Activated T-helper 9 cell treated with anti-CD3 and anti-CD28 coated beads, Interleukin-2, amount 50 U/mL, for 16 hours (primary cell): ENCODE results near the gene LMO7.
"Not testable (repeated sequence)": the region's sequence is repeated elsewhere in the genome, so short reads cannot be mapped to it uniquely, and the experiment has no call there.

ENCODE experiments used
- DNase-seq: peaks from one replicate; pipeline ENCODE4 v3.0.0-alpha.2; 2020; ENCODE audit warnings: low read depth

LMO7 gene

DNA sequence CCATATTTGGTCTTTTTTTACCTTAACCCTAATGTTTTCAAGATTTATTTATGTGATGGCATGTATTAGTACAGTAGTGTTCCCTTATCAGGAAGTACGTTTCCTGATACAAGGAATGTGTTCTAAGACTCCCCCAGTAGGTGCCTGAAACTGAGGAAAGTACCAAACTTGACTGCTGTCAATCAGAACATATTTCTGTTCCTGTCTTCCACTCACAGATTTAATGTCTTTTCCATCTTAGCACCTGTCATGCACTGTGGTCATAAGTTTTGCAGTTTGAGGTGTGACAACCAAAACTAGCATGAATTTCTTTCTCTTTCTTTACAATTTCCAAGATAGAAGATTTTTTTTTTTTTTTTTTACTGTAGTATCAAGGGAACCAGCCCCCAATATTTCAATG lies 62.9 kb downstream of the LMO7 start:
- DNase-seq, result no peak

DNA sequence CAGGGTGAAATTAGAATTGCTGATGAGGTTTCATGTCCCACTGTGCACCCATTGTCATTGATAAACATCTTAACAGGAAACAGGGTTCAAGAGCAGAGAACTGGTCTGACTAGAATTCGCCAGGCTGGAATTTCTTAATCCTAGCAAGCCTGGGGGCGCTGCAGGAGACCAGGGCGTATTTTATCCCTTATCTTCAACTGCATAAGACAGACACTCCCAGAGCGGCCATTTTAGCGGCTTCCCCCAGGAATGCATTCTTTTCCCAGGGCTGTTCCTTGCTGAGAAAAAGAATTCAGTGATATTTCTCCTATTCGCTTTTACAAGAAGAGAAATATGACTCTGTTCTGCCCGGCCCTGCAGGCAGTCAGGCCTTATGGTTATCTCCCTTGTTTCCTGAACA lies 63.6 kb downstream of the LMO7 start:
- DNase-seq, result not testable (repeated sequence)

GRCh38 chr13:75700552-75700951 lies 64.4 kb downstream of the LMO7 start:
- no peak for DNase-seq

- no peak for DNase-seq
These were observed 66.3 kb downstream of the LMO7 start for GRCh38 chr13:75702476-75702875.

DNA sequence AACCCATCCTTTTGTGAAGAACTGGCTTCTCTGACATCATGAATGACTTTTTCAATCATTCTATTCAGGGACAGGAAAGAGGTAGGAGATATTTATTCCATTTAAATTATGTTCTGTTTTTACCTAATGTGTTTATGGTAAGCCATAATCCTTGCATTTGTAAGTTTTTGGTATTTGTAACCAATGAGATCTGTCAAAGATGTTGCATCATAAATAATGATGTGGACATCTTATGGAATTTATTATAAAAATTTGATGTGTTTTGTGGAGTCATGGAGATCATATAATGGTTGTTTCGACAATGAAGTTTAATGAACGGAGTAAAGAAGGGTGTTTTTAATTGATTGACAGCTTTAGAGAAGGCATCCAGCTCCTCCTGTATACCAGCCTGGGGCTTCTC lies 67.6 kb downstream of the LMO7 start:
- no peak for DNase-seq

DNA sequence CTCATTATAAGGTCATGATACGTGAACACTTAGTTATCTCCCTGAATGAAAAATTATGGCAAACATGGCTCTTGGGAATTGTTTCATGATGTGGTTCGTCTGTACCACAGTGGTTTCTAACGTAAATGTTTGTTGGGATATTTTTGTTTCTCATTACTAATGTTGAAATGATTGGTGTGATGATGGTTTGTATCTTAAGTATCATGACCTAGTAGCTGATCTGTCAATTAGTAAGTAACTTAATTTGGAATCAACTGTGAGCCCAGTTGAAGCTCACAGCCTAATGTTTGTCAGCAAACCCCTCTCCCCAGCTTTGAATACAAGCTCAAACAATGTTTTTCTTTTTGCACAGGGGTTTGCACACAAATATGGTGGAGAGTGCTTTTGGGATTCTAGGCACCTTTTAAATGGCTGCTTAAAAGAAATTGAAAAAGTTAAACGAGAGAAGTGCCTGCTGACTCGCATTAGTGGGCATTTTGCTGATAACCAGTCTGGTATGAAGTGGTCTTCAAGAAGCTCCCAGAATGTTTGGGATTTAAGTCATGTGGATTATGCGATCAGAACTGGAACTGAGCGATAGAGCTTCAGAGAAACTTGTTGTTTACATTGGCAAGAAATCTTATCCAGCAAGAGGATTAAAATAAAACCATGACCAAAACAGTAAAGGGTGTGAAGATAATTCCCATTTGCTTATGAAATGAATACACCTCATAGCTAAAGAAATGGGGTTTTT lies 68.2 kb downstream of the LMO7 start:
- no peak for DNase-seq

DNA sequence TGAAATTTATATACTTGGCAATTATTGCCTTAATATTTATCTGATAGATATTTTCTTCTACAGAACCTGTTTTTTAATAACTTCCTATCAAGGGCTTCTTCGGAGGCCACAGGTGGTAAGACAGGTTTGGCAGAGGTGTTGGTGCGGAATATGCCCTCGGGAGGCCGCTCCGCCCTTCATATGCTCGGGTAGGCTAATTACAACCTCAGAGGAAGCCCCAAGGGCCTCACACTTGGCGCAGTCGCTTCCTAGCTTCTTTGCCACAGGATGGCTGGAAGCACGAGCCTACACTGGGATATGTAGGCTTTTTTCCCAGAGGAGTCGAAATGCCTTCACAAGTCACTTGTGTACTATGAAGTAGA lies 68.8 kb downstream of the LMO7 start:
- no peak for DNase-seq

DNA sequence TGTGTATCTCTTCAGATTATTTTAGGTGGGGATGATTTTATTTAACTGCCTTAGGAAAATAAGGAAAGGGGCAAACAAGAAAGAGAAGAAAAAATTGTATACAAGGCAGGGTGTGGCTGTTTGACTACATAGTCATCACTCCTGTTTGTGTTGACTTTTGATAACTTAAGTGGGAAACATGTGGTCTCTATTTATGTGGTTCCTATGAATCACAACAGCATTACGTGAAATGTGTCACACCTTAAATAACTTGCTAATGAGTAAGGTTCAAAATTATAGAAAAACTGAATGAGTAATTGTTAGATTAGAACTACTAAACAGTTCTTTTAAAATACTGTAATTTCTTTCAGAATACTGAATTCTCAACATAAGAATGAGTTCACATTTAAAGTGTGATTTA lies 69.3 kb downstream of the LMO7 start:
- DNase-seq, result no peak

- no peak for DNase-seq
These were observed 69.8 kb downstream of the LMO7 start for GRCh38 chr13:75705908-75706307.

GRCh38 chr13:75713852-75714251 lies 77.7 kb downstream of the LMO7 start:
- no peak for DNase-seq

DNA sequence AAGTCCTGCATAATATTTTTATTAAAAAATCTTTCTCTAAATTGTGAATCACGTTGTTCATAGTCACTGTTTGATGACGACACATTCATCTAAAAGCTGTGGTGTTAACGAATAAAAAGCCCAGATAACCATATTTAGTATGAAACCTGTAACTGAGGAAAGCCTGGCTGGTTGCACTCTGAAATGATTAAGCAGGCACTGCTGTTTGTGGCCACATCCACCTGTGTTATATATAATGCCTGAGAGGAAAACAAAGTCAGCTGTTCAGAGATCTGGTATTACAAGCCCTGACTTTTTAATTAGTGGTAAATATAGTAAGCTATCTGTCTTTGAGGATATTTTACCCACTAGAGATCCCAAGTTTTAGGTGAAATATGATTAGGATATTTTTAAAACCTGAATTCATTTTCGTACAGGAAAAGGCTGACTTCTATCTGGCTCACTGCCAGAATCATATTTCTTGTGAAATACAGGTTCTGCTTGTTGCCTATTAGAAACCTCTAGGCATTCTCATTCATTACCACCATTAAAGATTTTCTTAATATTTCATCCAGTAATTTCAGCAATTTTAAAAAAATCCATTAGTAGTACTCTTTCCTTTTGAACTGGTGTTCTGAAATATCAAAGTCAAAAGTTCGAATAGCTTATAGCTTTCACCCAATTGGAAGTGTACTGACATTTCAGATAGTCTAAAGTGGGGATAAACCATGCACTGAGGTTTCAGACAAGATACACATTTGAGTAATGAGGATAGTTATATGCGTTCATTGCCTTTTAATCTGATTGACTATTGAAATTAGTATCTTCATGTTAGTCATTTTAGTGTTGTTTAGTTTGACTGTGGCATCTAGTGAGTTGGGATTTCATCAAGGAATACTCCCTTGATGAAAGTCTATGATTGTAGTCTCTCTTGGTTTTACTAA lies 79.7 kb downstream of the LMO7 start:
- DNase-seq, result no peak

DNA sequence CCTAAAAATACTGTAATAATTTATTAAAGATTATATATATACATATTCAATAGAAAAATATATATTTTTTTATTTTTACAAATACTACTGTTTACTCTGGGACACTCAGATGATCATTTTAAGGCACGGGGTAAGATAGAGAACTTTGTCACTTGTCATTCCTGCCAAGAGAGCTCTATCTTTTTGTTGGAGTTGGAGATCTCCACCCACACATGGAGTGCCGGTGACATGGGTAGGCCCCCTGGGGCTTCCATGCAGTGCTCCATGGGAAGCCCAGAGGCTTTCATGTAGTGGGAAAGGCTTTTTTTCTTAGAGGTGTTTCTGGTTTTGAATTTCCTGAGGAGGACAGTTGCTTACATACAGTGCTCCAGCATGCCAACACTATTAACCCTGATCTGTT lies 81.4 kb downstream of the LMO7 start:
- no peak for DNase-seq

GRCh38 chr13:75721307-75721706 lies 85.2 kb downstream of the LMO7 start:
- DNase-seq, result no peak

DNA sequence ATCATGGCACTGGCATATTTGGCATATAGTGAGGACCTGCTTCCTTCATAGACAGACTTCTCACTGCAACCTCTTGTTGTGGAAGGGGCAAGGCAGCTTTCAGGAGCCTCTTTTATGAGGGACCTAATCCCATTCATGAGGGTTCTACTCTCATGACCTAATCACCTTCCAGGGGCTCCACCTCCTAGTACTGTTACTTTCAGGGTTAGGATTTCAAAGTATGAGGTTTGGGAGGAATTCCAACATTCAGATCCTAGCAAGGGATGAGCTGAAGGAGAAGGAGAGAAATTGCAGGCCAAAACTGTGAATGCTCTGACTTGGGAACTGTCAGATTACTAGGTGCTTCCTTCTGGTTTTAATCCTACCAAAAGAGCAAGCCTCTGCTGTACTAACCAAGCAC lies 87.8 kb downstream of the LMO7 start:
- no peak for DNase-seq

DNA sequence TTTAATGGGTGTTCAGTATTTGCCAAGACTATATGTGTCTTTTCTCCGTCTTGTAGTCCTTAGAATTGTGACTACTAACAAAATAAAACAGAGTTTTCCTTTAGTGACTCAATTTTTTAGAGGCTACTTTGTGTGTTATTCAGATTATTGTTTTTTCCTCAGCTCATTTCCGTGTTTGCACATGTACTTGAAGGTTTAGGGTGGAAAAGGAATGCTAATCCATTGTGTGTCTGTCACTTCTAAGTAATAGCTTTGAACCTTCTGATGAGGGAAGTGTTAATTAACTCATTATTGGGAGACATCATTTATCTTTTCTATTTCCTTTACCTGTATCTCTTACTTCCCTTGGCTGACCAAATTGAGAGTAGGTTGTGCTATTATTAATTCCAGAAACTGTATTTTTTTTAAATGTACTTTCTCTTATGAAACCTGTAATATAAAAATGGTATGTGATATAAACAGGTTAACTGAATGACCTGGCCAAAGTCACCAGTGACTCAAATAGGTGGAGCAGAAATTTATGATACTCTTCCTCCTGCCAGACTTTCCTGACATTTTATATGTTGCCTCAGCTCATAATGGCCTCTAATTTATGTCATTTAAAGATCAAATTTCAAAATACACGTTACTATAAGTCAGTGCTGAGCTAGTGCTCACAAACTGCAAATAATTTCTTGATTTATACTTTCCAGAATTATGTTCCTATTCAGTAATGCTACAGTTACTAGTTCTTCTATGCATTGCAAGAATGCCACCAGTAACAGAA lies 88.8 kb downstream of the LMO7 start:
- no peak for DNase-seq

DNA sequence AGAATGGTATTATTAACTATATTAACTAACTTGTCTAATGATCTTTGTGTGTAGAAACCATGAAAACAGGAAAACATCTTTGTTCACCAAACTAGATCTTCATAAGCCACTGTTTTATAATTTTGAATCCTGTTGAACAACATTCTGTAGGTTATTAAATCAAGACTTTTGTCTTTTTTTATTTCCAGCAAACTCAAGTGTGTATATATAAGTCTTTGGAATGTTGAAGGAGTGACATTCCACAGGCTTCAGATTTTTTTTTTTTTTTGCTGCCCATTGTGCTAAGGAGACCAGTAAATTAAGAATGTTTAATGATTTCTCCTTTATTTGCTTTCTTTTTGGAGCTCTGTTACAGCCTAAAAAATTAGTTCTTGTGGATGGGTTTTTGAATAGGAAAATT lies 89.6 kb downstream of the LMO7 start:
- DNase-seq, result no peak

- no peak for DNase-seq
These were observed 90.2 kb downstream of the LMO7 start for GRCh38 chr13:75726306-75726705.

DNA sequence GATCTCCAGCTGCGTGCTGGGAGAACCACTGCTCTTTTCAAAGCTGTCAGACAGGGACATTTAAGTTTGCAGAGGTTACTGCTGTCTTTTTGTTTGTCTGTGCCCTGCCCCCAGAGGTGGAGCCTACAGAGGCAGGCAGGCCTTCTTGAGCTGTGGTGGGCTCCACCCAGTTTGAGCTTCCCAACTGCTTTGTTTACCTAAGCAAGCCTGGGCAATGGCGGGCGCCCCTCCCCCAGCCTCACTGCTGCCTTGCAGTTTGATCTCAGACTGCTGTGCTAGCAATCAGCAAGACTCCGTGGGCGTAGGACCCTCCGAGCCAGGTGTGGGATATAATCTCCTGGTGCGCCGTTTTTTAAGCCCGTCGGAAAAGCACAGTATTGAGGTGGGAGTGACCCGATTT lies 97.0 kb downstream of the LMO7 start:
- not testable (repeated sequence) for DNase-seq

GRCh38 chr13:75736173-75736572 lies 100.0 kb downstream of the LMO7 start:
- no peak for DNase-seq

DNA sequence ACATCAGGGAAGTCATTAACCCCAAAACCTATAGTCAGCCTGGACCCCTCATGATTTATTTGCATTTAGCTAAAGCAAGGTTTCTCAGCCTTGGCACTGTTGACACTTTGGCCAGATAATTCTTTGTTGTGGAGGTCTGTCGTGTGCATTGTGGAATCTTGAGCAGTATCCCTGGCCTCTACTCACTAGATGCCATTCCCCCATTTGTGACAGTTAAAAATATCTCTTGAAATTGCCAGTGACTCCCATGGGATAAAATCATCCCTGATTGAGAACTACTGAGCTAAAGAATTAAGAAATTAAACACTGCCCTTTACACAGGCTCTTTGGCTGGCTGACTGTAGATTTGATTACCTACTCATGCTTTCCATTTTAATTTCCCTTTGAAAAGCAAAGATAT lies 102.7 kb downstream of the LMO7 start:
- DNase-seq, result no peak

- DNase-seq, result no peak
These were observed 103.2 kb downstream of the LMO7 start for GRCh38 chr13:75739244-75739868.

DNA sequence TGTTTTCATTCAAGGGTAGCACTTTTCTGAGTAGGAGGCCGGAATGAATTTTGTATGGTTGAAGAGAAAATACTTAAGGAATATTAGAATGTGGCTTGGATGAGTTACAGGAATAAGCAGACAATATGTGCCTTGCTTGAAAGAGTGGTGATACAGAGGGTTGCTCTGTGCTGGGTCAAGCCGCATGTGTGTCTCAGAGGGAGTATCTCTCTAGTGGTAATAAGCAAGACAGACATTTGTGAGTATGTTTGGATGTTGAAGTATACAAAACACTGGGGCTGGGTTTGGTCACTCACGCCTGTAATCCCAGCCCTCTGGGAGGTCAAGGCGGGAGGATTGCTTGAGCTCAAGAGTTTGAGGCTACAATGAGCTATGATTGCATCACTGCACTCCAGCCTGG lies 103.9 kb downstream of the LMO7 start:
- no peak for DNase-seq
